GM12892 (cell line): ENCODE results near the gene SHROOM3.

ENCODE experiments used
- POLR2A ChIP-seq: IDR thresholded peaks from 2 replicates; pipeline ENCODE4 v1.6.1; 2011; ENCODE audit warnings: low read depth, low read length, control low read depth
- POLR2AphosphoS5 ChIP-seq: IDR thresholded peaks from 2 replicates; pipeline ENCODE4 v1.6.1; 2011; ENCODE audit warnings: low read depth, low read length, control low read depth

DNA sequence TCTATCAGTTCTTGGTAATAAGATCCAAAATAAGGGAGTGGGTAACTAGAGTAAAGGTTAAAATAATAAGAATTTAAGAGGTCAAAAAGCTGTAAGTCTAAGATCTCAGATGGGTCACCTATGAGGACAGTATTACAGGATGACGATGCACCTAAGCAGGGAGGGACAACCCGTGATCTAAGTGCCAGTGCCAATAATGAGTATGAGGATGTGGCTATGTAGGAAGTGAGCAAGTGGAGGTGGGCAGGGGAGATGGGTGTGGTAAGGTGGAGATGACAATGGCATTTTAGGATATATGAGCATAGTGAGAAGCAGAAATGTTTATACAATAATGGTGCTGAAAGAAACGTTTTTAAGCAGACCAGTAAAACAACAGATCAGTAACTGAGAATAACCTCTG is 33.4 kb upstream of the SHROOM3 start:
- TF ChIP-seq POLR2A (no peak), POLR2AphosphoS5 (no peak)
